ENCODE results near the gene DCTN1. TPM values are rescaled to one million over a fixed set of nuclear protein-coding genes. Genes with fewer than 3 reads are reported as not detected.

DCTN1 gene
- total and polyA plus RNA-seq, 8 donors, result 121 to 162 (median 151) TPM

DNA sequence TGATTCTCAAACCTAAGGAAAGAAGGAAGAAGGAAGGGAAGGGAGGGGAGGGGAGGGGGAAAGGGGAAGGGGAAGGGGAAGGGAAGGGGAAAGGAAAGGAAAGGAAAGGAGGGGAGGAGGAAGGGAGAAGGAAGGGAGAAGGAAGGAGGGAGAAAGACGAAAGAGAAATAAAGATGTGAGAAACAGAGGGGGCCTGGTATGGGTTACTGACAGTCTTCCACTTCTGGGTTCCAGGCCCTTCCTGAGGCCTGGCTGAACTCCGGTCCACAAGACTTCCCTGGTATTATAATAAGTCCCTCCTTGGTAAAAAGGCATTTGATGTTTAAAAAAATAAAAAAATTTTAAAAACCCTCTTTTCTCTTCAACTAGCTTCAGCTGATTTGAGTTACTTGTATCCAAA is 54.3 kb downstream of the DCTN1 start:
- Histone ChIP-seq H3K27ac (no peak overlapping the region), H3K4me1 (peaks cover 0 to 3% of the 10 kb centered on the region in 2 donors), H3K27me3 (no peaks in the 10 kb centered on the region), H3K9me3 (no peaks in the 10 kb centered on the region), H3K4me3 (no peak overlapping the region), H3K36me3 (no peaks in the 10 kb centered on the region)
- ATAC-seq (no peak), DNase-seq (no peak)
- TF ChIP-seq, protein P1, sequence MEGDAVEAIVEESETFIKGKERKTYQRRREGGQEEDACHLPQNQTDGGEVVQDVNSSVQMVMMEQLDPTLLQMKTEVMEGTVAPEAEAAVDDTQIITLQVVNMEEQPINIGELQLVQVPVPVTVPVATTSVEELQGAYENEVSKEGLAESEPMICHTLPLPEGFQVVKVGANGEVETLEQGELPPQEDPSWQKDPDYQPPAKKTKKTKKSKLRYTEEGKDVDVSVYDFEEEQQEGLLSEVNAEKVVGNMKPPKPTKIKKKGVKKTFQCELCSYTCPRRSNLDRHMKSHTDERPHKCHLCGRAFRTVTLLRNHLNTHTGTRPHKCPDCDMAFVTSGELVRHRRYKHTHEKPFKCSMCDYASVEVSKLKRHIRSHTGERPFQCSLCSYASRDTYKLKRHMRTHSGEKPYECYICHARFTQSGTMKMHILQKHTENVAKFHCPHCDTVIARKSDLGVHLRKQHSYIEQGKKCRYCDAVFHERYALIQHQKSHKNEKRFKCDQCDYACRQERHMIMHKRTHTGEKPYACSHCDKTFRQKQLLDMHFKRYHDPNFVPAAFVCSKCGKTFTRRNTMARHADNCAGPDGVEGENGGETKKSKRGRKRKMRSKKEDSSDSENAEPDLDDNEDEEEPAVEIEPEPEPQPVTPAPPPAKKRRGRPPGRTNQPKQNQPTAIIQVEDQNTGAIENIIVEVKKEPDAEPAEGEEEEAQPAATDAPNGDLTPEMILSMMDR (IDR thresholded peaks at IDR 0.05), result no peak
- intact Hi-C loops (cut with DNase I), result no loop called here

DNA sequence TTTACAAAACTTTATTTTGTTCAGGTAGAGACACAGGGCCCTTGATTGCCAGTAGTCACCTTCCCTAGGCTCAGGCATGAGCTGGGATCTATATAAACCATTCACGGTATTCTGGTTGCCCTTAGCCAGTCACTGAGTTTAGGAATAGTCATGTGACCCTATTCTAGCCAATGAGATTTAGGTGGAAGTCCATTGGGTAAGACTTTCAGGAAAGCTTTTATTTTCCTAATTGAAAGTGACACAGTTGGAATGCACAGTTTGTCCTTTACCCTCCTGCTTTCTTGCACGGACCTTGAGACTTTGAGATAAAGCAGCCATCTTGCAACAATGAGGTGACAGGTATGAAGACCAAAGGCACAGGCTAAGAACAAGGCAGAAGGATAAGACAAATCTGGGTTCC is 58.4 kb downstream of the DCTN1 start:
- TF ChIP-seq, protein P1 (IDR thresholded peaks at IDR 0.05), result no peak
- Histone ChIP-seq H3K4me1 (no peaks in the 10 kb centered on the region), H3K27ac (no peak overlapping the region), H3K9me3 (no peaks in the 10 kb centered on the region), H3K4me3 (no peak overlapping the region), H3K36me3 (no peaks in the 10 kb centered on the region), H3K27me3 (no peaks in the 10 kb centered on the region)
- DNase-seq (no peak), ATAC-seq (no peak)
- intact Hi-C loops (cut with DNase I), result no loop called here

DNA sequence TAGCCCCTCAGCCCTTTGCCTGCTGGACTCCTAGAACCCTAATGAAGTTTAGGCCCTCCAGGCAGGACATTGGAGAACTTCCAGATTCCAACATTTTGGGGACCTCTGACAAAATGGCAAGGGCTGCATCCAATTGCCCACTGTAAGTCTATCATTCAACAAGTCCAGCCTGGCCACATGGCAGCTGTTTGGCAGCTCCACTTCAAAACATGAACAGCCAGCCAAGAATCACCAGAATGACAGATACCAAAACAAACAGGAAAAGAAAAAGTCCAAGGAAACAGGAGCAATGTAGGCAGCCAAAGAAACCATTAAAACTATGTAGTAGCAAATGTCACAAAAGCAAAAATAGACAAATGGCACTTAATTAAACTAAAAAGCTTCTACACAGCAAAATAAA is 62.4 kb downstream of the DCTN1 start:
- TF ChIP-seq, protein P1 (IDR thresholded peaks at IDR 0.05), result no peak
- Histone ChIP-seq H3K4me1 (no peaks in the 10 kb centered on the region), H3K27me3 (no peaks in the 10 kb centered on the region), H3K9me3 (no peaks in the 10 kb centered on the region), H3K36me3 (no peaks in the 10 kb centered on the region), H3K4me3 (no peak overlapping the region), H3K27ac (no peak overlapping the region)
- no peak for DNase-seq
- ATAC-seq, result no peak
- intact Hi-C loops (cut with DNase I), result no loop called here

DNA sequence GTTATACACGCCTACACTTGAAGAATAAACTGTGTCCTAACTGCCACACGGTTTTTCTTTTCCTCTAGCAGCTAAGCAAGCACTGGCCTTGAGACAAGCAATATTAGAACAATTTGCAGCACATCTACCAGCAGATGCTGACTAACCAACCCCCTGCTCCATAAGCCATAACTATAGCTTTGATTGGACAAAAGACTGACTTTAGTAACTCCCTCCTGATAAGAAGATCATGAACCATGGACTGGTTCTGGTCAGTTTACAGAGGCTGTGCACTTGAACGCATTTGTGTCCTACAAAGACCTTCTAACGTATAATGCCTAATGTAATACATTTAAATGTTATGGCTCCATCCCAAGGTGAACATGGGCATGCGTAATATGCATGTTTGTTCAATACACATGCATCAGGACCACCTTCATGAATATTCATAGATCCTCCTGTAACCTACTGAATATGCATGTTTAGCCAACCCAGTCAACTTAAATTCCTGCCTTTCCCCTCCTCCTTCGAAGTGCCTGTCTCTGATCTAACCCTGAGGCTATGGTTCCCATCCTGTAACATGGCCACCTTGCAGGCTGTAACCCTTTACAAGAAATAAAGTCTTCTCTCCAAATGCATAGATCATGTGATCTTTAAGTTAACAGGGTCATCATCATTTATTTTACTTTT is 63.4 kb downstream of the DCTN1 start:
- Histone ChIP-seq H3K9me3 (no peaks in the 10 kb centered on the region), H3K4me3 (no peak overlapping the region), H3K36me3 (no peaks in the 10 kb centered on the region), H3K4me1 (no peaks in the 10 kb centered on the region), H3K27me3 (no peaks in the 10 kb centered on the region), H3K27ac (no peak overlapping the region)
- no peak for ATAC-seq
- intact Hi-C loops (cut with DNase I), result no loop called here
- no peak for DNase-seq
- TF ChIP-seq, protein P1 (IDR thresholded peaks at IDR 0.05), result no peak

DNA sequence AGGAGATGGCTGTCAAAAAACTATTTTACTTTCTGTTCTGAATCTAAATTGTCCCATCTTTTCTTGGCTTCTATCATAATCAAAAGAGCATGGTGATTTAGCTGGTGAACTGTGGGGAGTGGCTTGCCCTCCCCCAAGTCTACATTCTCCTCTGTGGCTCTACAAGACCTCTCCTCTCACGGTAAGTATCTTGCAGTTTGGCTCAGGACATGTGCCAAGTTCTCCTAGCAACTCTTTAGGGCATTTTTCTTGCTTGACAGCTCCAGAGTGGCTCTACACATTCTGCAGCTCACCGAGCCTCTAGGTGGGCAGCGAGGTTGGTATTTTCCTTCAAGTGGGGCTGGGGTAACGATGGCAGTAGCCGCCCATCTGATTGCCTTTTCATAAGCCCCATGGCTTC is 66.0 kb downstream of the DCTN1 start:
- Histone ChIP-seq H3K36me3 (no peaks in the 10 kb centered on the region), H3K27ac (no peak overlapping the region), H3K4me1 (no peaks in the 10 kb centered on the region), H3K9me3 (no peaks in the 10 kb centered on the region), H3K4me3 (no peak overlapping the region), H3K27me3 (no peaks in the 10 kb centered on the region)
- TF ChIP-seq, protein P1 (IDR thresholded peaks at IDR 0.05), result no peak
- DNase-seq (peak in 1 of 4 donors; percentile 43), ATAC-seq (peak; percentile 93)
- intact Hi-C loops (cut with DNase I), result no loop called here
